ENCODE data around the gene PLOD2.

Gene PLOD2

GRCh38 chr3:146180376-146180775 lies 19.4 kb upstream of the PLOD2 start:
- no peak for TF ChIP-seq CTCF (IDR thresholded peaks at IDR 0.05; ENCODE audit: insufficient read depth, missing control alignments)
- FAIRE-seq (no peak), DNase-seq (ENCODE audit: insufficient read length, low spot score) (no peak)

- TF ChIP-seq CTCF (IDR thresholded peaks at IDR 0.05; ENCODE audit: insufficient read depth, missing control alignments) = no peak
- FAIRE-seq = no peak
- no peak for DNase-seq (ENCODE audit: insufficient read length, low spot score)
Measured at GRCh38 chr3:146178006-146178689, 17.2 kb upstream of the PLOD2 start.

- DNase-seq (ENCODE audit: insufficient read length, low spot score) (no peak), FAIRE-seq (no peak)
- no peak for TF ChIP-seq CTCF (IDR thresholded peaks at IDR 0.05; ENCODE audit: insufficient read depth, missing control alignments)
Measured at GRCh38 chr3:146177519-146177918, 16.5 kb upstream of the PLOD2 start.

GRCh38 chr3:146177072-146177471 lies 16.1 kb upstream of the PLOD2 start:
- no peak for TF ChIP-seq CTCF (IDR thresholded peaks at IDR 0.05; ENCODE audit: insufficient read depth, missing control alignments)
- FAIRE-seq (no peak), DNase-seq (ENCODE audit: insufficient read length, low spot score) (no peak)

- FAIRE-seq = no peak
- no peak for TF ChIP-seq CTCF (IDR thresholded peaks at IDR 0.05; ENCODE audit: insufficient read depth, missing control alignments)
Measured at GRCh38 chr3:146172586-146172985, 11.6 kb upstream of the PLOD2 start.

GRCh38 chr3:146170591-146170990 lies 9.6 kb upstream of the PLOD2 start:
- no peak for FAIRE-seq
- no peak for TF ChIP-seq CTCF (IDR thresholded peaks at IDR 0.05; ENCODE audit: insufficient read depth, missing control alignments)
- no peak for DNase-seq (ENCODE audit: insufficient read length, low spot score)

More at GRCh38 chr3:146172586-146172985, 11.6 kb upstream of the PLOD2 start:
- DNase-seq (ENCODE audit: insufficient read length, low spot score) = no peak

- TF ChIP-seq CTCF (IDR thresholded peaks at IDR 0.05; ENCODE audit: insufficient read depth, missing control alignments) = no peak
- FAIRE-seq = no peak
- DNase-seq (ENCODE audit: insufficient read length, low spot score) = no peak
Measured at GRCh38 chr3:146169891-146170290, 8.9 kb upstream of the PLOD2 start.
